Uterus (tissue), 2 donors: ENCODE data around the gene MAL.

Source experiments
- POLR2A ChIP-seq, 2 donors: fragments of 450-650 bp; IDR thresholded peaks; one replicate each; pipeline ENCODE4 v1.6.1; 2016; ENCODE audit warnings: antibody characterized with exemption in 2 of 2, mild to moderate bottlenecking in 1 of 2, moderate library complexity in 1 of 2
- TF ChIP-seq, protein P1 (sequence below), 4 experiments: fragments of 200-600 bp in 2 of 4; fragments of 450-650 bp in 2 of 4; sonication (generic) in 2 of 4; IDR thresholded peaks; one replicate each; pipeline ENCODE4 v1.5.1; 2016 to 2019; ENCODE audit warnings: antibody characterized with exemption in 4 of 4, mild to moderate bottlenecking in 2 of 4, moderate library complexity in 1 of 4

DNA sequence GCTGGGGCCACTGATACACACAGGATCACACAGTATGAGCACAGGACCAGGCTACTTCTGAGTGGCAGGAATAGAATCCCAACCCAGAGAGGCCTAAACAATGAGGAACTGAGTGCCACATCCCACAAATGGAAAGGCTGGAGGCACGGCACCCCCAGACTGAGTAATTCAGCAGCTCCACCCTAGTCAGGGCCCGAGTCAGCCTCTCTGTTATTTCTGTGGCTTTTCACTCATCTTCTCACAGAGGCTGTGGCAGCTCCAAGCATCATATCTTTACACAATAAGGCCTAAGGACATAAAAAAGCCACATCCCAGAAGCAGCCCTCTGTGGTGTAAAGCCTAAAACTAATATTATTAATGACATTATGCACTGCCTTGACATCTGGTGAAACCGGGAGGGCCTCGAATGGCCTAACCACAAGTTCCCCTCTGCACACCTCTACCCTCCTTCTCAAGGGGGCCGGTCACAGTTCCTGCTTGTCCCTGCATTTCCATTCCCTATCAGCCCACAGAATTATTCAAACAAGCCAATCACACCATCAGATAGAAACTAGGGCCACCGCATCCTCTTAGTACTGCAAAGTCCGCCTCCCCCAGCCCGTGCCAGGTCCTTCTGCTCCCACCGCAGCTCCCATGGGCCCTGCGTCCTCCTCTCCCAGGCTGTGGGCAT is 12.5 kb upstream of the MAL start:
- TF ChIP-seq, protein P1, sequence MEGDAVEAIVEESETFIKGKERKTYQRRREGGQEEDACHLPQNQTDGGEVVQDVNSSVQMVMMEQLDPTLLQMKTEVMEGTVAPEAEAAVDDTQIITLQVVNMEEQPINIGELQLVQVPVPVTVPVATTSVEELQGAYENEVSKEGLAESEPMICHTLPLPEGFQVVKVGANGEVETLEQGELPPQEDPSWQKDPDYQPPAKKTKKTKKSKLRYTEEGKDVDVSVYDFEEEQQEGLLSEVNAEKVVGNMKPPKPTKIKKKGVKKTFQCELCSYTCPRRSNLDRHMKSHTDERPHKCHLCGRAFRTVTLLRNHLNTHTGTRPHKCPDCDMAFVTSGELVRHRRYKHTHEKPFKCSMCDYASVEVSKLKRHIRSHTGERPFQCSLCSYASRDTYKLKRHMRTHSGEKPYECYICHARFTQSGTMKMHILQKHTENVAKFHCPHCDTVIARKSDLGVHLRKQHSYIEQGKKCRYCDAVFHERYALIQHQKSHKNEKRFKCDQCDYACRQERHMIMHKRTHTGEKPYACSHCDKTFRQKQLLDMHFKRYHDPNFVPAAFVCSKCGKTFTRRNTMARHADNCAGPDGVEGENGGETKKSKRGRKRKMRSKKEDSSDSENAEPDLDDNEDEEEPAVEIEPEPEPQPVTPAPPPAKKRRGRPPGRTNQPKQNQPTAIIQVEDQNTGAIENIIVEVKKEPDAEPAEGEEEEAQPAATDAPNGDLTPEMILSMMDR (IDR thresholded peaks at IDR 0.05): no peak
- TF ChIP-seq POLR2A (IDR thresholded peaks at IDR 0.05): no peak
